Left ventricle myocardium inferior (tissue), 1 donor: ENCODE data around the gene OR7A5. TPM values are rescaled to one million over a fixed set of nuclear protein-coding genes. Genes with fewer than 3 reads are reported as not detected.
"Not testable (repeated sequence)": the region's sequence is repeated elsewhere in the genome, so short reads cannot be mapped to it uniquely, and the experiment has no call there.

Source experiments
- DNase-seq: peaks from one replicate; pipeline ENCODE4 v3.0.0-alpha.2; 2020
- H3K27ac ChIP-seq: fragments of 200-600 bp; replicated peaks from 2 replicates; pipeline ENCODE4 v1.8.0; 2021
- H3K27me3 ChIP-seq: fragments of 200-600 bp; 2 replicates; pipeline ENCODE4 v1.8.0; 2021; ENCODE audit warnings: low read depth
- H3K36me3 ChIP-seq: fragments of 200-600 bp; 2 replicates; pipeline ENCODE4 v1.8.0; 2021
- H3K4me1 ChIP-seq: fragments of 200-600 bp; 2 replicates; pipeline ENCODE4 v1.8.0; 2021
- H3K4me3 ChIP-seq: fragments of 200-600 bp; 2 replicates; pipeline ENCODE4 v1.8.0; 2021; ENCODE audit warnings: mild to moderate bottlenecking, moderate library complexity
- H3K9me3 ChIP-seq: fragments of 200-600 bp; replicated peaks from 2 replicates; pipeline ENCODE4 v1.8.0; 2021
- intact Hi-C: fragments of 100-400 bp; cut with micrococcal nuclease; formaldehyde crosslinking; loops from one replicate; pipeline ENCODE4 v1.11.0; 2022
- total RNA-seq: library from RNA; stranded (reverse); fragmentation: NEBNext Ultra II Directional; extraction: Animal tissue kit (Norgen Biotek cat#: 25700); gene quantifications from one replicate; pipeline ENCODE4 v1.2.1, GENCODE V29; 2021
- TF ChIP-seq, protein P1 (sequence below): fragments of 200-600 bp; IDR thresholded peaks from 2 replicates; pipeline ENCODE4 v1.8.0; 2021; ENCODE audit warnings: antibody characterized with exemption, mild to moderate bottlenecking, borderline replicate concordance
- donor health status: DM: no; HTN: yes; CAD: no; lungs with severe emphysema.

OR7A5 gene
- total RNA-seq, 1 donor from 2014 or later: not detected

DNA sequence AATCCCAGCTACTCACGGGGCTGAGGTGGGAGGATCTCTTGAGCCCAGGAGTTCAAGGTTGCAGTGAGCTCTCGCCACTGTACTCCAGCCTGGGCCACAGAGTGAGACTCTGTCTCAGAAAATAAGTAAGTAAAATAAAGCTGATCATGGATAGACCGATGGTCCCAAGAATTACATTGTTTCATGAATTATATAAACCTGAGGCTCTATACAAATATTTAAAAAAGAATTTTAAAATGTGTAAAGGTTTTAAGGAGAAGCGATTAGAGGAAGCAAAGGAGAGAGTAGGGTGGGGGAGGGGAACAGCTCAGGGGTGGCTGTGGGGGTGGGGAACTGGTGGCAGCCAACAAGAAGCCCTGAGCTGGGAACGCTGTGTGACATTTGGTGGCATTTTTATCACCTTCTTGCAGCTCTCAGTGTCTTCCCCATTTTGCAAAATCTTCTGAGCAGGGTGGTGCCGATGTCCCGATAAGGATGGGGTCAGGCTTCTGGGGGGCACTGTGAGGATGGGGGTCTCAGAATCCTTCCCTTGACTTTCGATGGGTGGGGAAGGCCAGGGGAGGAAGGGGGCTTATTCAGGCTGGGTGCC is 51.5 kb downstream of the OR7A5 start:
- Histone ChIP-seq H3K9me3 (peaks cover 14% of the 10 kb centered on the region), H3K27me3 (peaks cover 76% of the 10 kb centered on the region)
- DNase-seq, intact Hi-C loops, H3K4me3 ChIP-seq, H3K27ac ChIP-seq, H3K4me1 ChIP-seq, H3K36me3 ChIP-seq: not testable (repeated sequence)

DNA sequence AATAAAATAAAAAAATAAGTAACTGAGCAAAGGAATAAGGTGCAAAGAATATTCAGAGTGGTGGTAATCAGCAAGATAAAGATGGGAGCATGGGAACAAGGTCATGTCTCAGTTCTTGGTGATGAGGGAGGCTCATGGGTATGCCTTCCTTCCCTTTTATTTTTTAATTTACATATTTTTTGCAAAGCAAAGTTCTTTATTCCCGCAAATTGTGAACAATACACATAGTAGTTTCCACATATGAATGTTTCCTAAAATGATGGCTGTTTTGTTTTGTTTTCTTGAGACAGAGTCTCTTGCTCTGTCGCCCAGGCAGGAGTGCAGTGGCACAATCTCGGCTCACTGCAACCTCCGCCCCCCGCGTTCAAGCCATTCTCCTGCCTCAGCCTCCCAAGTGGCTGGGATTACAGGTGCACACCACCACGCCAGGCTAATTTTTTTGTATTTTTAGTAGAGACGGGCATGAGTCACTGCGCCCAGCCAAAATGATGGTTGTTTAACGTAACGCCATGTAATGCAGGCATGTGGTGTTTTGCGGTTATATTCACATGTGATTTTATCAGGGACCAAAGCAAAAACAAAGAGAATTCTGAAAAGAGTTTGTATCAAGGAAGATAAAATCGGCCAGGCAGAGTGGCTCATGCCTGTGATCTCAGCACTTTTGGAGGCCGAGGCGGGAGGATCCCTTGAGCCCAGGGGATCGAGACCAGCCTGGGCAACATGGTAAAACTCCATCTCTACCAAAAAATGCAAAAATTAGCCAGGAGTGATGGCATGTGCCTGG is 52.2 kb downstream of the OR7A5 start:
- Histone ChIP-seq H3K27me3 (peaks cover 77% of the 10 kb centered on the region), H3K36me3 (no peaks in the 10 kb centered on the region), H3K9me3 (peaks cover 7% of the 10 kb centered on the region), H3K27ac (no peak overlapping the region), H3K4me3 (no peak overlapping the region), H3K4me1 (no peaks in the 10 kb centered on the region)
- no peak for DNase-seq
- TF ChIP-seq, protein P1, sequence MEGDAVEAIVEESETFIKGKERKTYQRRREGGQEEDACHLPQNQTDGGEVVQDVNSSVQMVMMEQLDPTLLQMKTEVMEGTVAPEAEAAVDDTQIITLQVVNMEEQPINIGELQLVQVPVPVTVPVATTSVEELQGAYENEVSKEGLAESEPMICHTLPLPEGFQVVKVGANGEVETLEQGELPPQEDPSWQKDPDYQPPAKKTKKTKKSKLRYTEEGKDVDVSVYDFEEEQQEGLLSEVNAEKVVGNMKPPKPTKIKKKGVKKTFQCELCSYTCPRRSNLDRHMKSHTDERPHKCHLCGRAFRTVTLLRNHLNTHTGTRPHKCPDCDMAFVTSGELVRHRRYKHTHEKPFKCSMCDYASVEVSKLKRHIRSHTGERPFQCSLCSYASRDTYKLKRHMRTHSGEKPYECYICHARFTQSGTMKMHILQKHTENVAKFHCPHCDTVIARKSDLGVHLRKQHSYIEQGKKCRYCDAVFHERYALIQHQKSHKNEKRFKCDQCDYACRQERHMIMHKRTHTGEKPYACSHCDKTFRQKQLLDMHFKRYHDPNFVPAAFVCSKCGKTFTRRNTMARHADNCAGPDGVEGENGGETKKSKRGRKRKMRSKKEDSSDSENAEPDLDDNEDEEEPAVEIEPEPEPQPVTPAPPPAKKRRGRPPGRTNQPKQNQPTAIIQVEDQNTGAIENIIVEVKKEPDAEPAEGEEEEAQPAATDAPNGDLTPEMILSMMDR: no peak
- intact Hi-C loops: no loop called here

DNA sequence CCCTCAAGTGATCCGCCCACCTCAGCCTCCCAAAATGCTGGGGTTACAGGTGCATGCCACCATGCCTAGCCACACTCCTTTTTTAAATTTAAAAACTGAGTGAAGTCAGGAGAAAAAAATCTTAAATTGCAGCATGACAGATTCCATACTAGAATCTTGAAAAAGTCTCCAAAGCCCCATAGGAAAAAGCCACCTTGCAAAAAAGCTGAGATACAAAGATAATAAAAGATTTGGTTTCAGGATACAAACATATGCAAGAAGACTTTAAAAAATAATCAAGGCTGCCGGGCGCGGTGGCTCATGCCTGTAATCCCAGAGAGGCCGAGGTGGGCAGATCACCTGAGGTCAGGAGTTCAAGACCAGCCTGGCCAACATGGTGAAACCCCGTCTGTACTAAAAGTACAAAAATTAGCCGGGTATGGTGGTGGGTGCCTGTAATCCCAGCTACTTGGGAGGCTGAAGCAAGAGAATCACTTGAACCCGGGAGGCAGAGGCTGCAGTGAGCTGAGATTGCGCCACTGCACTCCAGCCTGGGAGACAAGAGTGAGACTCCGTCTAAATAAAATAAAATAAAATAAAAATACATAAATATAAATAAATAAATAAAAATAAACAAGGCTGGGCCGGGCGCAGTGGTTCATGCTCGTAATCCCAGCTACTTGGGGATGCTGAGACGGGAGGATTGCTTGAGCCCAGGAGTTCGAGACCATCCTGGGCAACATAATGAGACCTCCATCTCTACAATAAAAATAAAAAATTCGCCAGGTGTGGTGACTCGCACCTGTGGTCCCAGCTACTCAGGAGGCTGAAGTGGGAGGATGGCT is 53.1 kb downstream of the OR7A5 start:
- H3K36me3 ChIP-seq, H3K4me1 ChIP-seq, intact Hi-C loops, H3K4me3 ChIP-seq, H3K9me3 ChIP-seq, DNase-seq, H3K27ac ChIP-seq: not testable (repeated sequence)
- peaks cover 79% of the 10 kb centered on the region for H3K27me3 ChIP-seq

DNA sequence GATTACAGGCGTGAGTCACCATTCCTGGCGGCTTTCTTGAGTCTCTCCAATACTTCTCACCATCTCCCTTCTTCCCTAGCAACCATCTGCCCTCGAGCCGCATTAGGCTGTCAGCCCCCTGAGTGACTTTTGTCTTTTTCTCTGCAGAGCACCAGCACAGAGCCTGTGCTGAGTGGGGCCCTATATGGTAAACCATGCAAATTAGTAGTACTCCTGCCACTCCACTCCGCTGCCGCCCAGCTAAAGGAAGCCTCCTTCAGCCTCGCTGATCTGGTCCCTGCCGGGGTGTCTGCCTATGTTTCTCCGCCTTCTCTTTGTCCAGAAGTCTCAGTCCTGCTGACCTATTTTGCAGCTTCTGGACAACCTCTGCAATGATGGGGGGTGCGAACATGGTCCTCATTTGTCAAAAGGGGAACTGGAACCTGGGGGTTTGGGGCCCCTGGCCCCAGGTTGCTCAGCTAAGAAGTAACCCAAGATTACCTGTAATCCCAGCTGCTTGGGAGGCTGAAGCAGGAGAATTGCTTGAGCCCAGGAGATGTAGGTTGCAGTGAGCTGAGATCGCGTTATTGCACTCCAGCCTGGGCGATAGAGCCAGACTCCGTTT is 54.3 kb downstream of the OR7A5 start:
- H3K4me1 ChIP-seq, H3K36me3 ChIP-seq, H3K4me3 ChIP-seq, DNase-seq, H3K9me3 ChIP-seq, H3K27ac ChIP-seq, intact Hi-C loops: not testable (repeated sequence)
- H3K27me3 ChIP-seq: peaks cover 79% of the 10 kb centered on the region

DNA sequence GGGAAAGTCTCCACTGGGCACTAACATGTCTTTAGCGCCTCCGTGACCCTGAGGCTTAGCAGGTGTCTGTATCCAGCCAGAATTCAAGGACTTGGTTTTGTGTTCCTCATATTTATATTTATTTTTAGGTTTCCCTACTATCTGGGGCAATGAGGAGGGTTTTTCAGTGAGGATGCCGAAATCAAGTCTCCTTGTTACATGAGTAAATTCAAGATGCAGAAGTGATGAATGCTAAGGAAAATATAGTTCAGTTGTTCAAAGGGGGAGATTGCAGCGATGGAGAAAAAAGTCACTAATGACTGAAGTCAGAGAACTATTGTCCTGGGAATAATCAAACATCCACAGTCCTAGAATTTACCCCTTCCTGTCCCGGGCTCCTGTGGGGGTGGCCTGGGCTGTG is 55.8 kb downstream of the OR7A5 start:
- Histone ChIP-seq H3K36me3 (no peaks in the 10 kb centered on the region), H3K27me3 (peaks cover 81% of the 10 kb centered on the region), H3K9me3 (no peaks in the 10 kb centered on the region), H3K27ac (no peak overlapping the region), H3K4me1 (peaks cover 9% of the 10 kb centered on the region), H3K4me3 (no peak overlapping the region)
- no peak for DNase-seq
- intact Hi-C loops: no loop called here
- TF ChIP-seq, protein P1: no peak

DNA sequence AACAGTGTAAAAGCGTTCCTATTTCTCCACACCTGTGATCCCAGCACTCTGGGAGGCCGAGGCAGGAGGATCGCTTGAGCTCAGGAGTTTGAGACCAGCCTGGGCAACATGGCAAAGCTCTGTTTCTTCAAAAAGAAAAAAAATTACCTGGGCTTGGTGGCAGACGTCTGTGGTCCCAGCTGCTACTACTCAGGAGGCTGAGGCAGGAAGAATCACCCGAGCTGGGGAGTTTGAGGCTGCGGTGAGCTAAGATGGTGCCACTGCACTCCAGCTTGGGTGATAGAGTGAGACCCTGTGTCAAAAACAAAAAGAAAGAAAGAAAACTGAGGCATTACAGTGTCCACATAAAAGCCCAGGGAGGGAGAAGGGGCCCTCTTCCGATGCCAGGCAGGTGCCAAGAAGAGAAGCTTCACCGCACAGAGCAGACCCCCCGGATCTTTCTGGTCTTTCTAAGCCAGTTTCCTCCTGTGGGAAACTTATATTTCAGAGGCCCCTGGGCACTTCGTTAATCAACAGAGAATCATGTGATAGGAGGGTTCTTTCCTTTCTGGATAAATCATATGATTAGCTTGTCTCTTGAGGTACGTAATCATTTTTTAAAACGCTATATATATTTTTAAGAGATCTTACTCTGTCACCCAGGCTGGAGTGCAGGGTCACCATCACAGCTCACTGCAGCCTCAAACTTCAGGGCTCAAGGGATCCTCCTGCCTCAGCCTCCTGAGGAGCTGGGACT is 56.7 kb downstream of the OR7A5 start, which contains the start of gene ADGRE2:
TSS of gene ADGRE2 (minus strand) at position 451 of the 736 bp plus-strand sequence. CDS start 1,804 bp downstream, outside the sequence.
- H3K27ac ChIP-seq, H3K36me3 ChIP-seq, H3K4me1 ChIP-seq, intact Hi-C loops, H3K9me3 ChIP-seq, DNase-seq, H3K4me3 ChIP-seq: not testable (repeated sequence)
- H3K27me3 ChIP-seq: peaks cover 84% of the 10 kb centered on the region

DNA sequence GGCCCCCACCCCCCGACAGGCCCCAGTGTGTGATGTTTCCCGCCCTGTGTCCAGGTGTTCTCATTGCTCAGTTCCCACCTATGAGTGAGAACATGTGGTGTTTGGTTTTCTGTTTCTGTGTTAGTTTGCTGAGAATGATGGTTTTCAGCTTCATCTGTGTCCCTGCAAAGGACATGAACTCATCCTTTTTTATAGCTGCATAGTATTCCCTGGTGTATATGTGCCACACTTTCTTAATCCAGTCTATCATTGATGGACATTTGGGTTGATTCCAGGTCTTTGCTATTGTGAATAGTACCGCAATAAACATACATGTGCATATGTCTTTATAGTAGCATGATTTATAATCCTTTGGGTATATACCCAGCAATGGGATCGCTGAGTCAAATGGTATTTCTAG is 57.3 kb downstream of the OR7A5 start:
- H3K36me3 ChIP-seq, H3K9me3 ChIP-seq, DNase-seq, H3K27ac ChIP-seq, H3K4me3 ChIP-seq, intact Hi-C loops, H3K4me1 ChIP-seq: not testable (repeated sequence)
- H3K27me3 ChIP-seq: peaks cover 79% of the 10 kb centered on the region

Other genes starting within 250 kb of the OR7A5 start
- gene ADGRE3, start 160.3 kb downstream of the OR7A5 start, total RNA-seq: not detected
- gene ZNF333, start 145.1 kb downstream of the OR7A5 start, total RNA-seq: 6.5 TPM
- 0.63 TPM for gene ADGRE2, start 56.6 kb downstream of the OR7A5 start, total RNA-seq
- gene OR7C1, start within 50 bp of the OR7A5 start, total RNA-seq: not detected
- gene OR7A10, start 13.7 kb upstream of the OR7A5 start, total RNA-seq: not detected
- gene OR7A17, start 50.9 kb upstream of the OR7A5 start, total RNA-seq: not detected
- not detected for gene OR7C2, start 106.3 kb upstream of the OR7A5 start, total RNA-seq
- gene SLC1A6, start 144.7 kb upstream of the OR7A5 start, total RNA-seq: not detected
- not detected for gene CASP14, start 214.3 kb upstream of the OR7A5 start, total RNA-seq
- not detected for gene OR1I1, start 247.0 kb upstream of the OR7A5 start, total RNA-seq